ENCODE measurements around the gene IL13.

IL13 gene

DNA sequence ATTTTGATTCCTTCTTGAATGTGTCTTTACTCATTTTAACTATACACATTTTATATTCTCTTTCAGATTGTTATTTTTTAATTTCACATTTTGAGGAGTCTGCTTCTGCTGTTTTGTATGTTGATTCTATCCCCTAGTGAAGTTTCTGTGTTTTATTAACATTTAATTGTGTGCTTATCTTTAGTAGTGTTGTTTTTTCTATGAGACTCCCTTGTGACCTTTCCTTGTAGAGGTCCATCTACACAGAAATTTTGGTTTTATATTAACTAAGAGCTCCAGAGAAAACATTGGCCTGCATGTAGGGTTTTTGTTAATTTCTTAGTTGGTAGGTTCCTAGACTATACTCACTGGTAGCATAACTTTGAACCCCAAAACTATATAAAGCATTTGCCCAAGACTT, 35.4 kb upstream of the IL13 start:
- H3K4me3 ChIP-seq (ENCODE audit: low read depth, low read length) = no peak overlapping the region
- H2BK5ac ChIP-seq (ENCODE audit: low read depth, low read length, poor library complexity) = no peak overlapping the region
- DNase-seq = no peak
- H2BK12ac ChIP-seq (ENCODE audit: low read length) = no peak overlapping the region
- H3K79me1 ChIP-seq (ENCODE audit: low read length) = no peaks in the 10 kb centered on the region
- H2AFZ ChIP-seq (ENCODE audit: insufficient read depth, low read length, poor library complexity) = no peak overlapping the region
- no peak overlapping the region for H3K14ac ChIP-seq (ENCODE audit: low read length)
- no peak overlapping the region for H4K8ac ChIP-seq (ENCODE audit: low read depth, low read length)
- peaks cover 2 to 3% of the 10 kb centered on the region in 2 experiments for H3K36me3 ChIP-seq (ENCODE audit: control insufficient read depth in 1 of 2, insufficient read depth in 2 of 2, low read length in 2 of 2)
- H3K9ac ChIP-seq (ENCODE audit: low read length) = no peak overlapping the region
- no peak overlapping the region for H2BK120ac ChIP-seq (ENCODE audit: insufficient read depth, low read length, poor library complexity)
- no peak overlapping the region for H4K12ac ChIP-seq (ENCODE audit: low read depth, low read length)
- H3K4me2 ChIP-seq (ENCODE audit: low read length) = no peak overlapping the region
- H2AK5ac ChIP-seq (ENCODE audit: low read length) = no peak overlapping the region
- H3K4me1 ChIP-seq (ENCODE audit: control insufficient read depth in 1 of 2, insufficient read depth in 2 of 2, low read length in 2 of 2) = no peaks in the 10 kb centered on the region
- no peak overlapping the region for H3K4ac ChIP-seq (ENCODE audit: low read depth, low read length)
- H3K27me3 ChIP-seq (ENCODE audit: insufficient read depth, low read length) = no peaks in the 10 kb centered on the region
- H3K27ac ChIP-seq (ENCODE audit: low read depth, low read length) = no peak overlapping the region
- H3K79me2 ChIP-seq (ENCODE audit: control insufficient read depth, insufficient read depth, low read length, poor library complexity) = no peaks in the 10 kb centered on the region
- no peak overlapping the region for H3K18ac ChIP-seq (ENCODE audit: low read length)
- H4K91ac ChIP-seq (ENCODE audit: low read depth, low read length) = no peak overlapping the region
- H3K9me3 ChIP-seq (ENCODE audit: insufficient read depth, low read depth, low read length) = no peaks in the 10 kb centered on the region
- H3K23ac ChIP-seq (ENCODE audit: low read length) = no peak overlapping the region

- Histone ChIP-seq H2BK120ac (ENCODE audit: insufficient read depth, low read length, poor library complexity) (no peak overlapping the region), H3K27ac (ENCODE audit: low read depth, low read length) (no peak overlapping the region), H3K79me2 (ENCODE audit: control insufficient read depth, insufficient read depth, low read length, poor library complexity) (no peaks in the 10 kb centered on the region), H2AK5ac (ENCODE audit: low read length) (no peak overlapping the region), H3K14ac (ENCODE audit: low read length) (no peak overlapping the region), H3K36me3 (ENCODE audit: control insufficient read depth in 1 of 2, insufficient read depth in 2 of 2, low read length in 2 of 2) (peaks cover 0 to 3% of the 10 kb centered on the region in 2 experiments), H2BK5ac (ENCODE audit: low read depth, low read length, poor library complexity) (no peak overlapping the region), H3K23ac (ENCODE audit: low read length) (no peak overlapping the region), H3K4me3 (ENCODE audit: low read depth, low read length) (no peak overlapping the region), H3K27me3 (ENCODE audit: insufficient read depth, low read length) (no peaks in the 10 kb centered on the region), H3K9me3 (ENCODE audit: insufficient read depth, low read depth, low read length) (no peaks in the 10 kb centered on the region), H3K4ac (ENCODE audit: low read depth, low read length) (no peak overlapping the region), H3K4me1 (ENCODE audit: control insufficient read depth in 1 of 2, insufficient read depth in 2 of 2, low read length in 2 of 2) (no peaks in the 10 kb centered on the region), H4K91ac (ENCODE audit: low read depth, low read length) (no peak overlapping the region), H3K18ac (ENCODE audit: low read length) (no peak overlapping the region), H2BK12ac (ENCODE audit: low read length) (no peak overlapping the region), H4K8ac (ENCODE audit: low read depth, low read length) (no peak overlapping the region), H4K12ac (ENCODE audit: low read depth, low read length) (no peak overlapping the region), H2AFZ (ENCODE audit: insufficient read depth, low read length, poor library complexity) (no peak overlapping the region), H3K9ac (ENCODE audit: low read length) (no peak overlapping the region), H3K4me2 (ENCODE audit: low read length) (no peak overlapping the region), H3K79me1 (ENCODE audit: low read length) (no peaks in the 10 kb centered on the region)
- DNase-seq = no peak
- WGBS (ENCODE audit: extremely low coverage, insufficient coverage, insufficient read length) = no CpG with 5 or more reads among the region's 2 CpGs
Observed at GRCh38 chr5:132627470-132627869, 30.5 kb upstream of the IL13 start.

- Histone ChIP-seq H2AK5ac (ENCODE audit: low read length) (no peak overlapping the region), H3K9me3 (ENCODE audit: insufficient read depth, low read depth, low read length) (no peaks in the 10 kb centered on the region), H4K8ac (ENCODE audit: low read depth, low read length) (no peak overlapping the region), H3K79me1 (ENCODE audit: low read length) (no peaks in the 10 kb centered on the region), H3K14ac (ENCODE audit: low read length) (no peak overlapping the region), H4K12ac (ENCODE audit: low read depth, low read length) (no peak overlapping the region), H3K36me3 (ENCODE audit: control insufficient read depth in 1 of 2, insufficient read depth in 2 of 2, low read length in 2 of 2) (peaks cover 0 to 3% of the 10 kb centered on the region in 2 experiments), H3K4me2 (ENCODE audit: low read length) (no peak overlapping the region), H3K4ac (ENCODE audit: low read depth, low read length) (no peak overlapping the region), H3K9ac (ENCODE audit: low read length) (no peak overlapping the region), H3K4me1 (ENCODE audit: control insufficient read depth in 1 of 2, insufficient read depth in 2 of 2, low read length in 2 of 2) (no peaks in the 10 kb centered on the region), H3K23ac (ENCODE audit: low read length) (no peak overlapping the region), H2BK120ac (ENCODE audit: insufficient read depth, low read length, poor library complexity) (no peak overlapping the region), H2BK12ac (ENCODE audit: low read length) (no peak overlapping the region), H4K91ac (ENCODE audit: low read depth, low read length) (no peak overlapping the region), H3K27me3 (ENCODE audit: insufficient read depth, low read length) (no peaks in the 10 kb centered on the region), H3K79me2 (ENCODE audit: control insufficient read depth, insufficient read depth, low read length, poor library complexity) (no peaks in the 10 kb centered on the region), H3K4me3 (ENCODE audit: low read depth, low read length) (no peak overlapping the region), H2BK5ac (ENCODE audit: low read depth, low read length, poor library complexity) (no peak overlapping the region), H2AFZ (ENCODE audit: insufficient read depth, low read length, poor library complexity) (no peak overlapping the region), H3K27ac (ENCODE audit: low read depth, low read length) (no peak overlapping the region), H3K18ac (ENCODE audit: low read length) (no peak overlapping the region)
- no CpG with 5 or more reads among the region's 2 CpGs for WGBS (ENCODE audit: extremely low coverage, insufficient coverage, insufficient read length)
- DNase-seq = no peak
Observed at GRCh38 chr5:132628814-132629213, 29.2 kb upstream of the IL13 start.

DNA sequence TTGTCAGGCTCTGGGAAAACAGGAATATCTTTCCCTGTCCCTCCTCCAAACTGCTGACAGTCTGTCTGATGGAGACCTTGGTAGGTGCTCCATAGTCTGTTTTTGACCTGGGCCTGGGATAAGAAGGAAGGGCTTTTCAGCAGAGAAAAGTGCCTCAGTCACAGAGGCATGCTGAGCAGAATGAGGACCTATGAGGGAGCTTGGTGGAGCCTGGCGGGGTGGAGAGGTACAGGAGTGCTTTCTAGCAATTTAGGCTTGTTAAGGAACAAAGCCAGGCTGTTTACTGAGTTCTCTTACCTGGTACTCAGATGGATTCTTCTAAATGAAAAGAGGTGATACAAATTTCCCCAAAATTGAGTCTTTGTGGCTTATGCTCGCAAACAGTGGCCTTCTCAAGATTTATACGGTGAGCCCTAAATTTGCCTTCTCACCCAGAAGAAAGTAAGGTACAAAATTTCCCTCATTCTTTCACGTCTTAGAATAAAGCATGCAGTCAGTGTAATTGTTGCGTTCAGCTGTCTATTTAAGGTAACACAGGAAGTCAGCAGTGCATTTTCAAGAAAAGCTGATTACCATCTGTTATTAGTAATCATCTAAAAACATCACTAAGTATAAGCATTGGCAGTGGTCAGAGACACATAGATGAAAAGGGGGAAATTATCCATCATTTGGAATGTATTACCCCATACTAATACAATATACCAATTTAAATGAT, 28.6 kb upstream of the IL13 start:
- no CpG with 5 or more reads among the region's 5 CpGs for WGBS (ENCODE audit: extremely low coverage, insufficient coverage, insufficient read length)
- H3K27ac ChIP-seq (ENCODE audit: low read depth, low read length) = no peak overlapping the region
- peaks cover 0 to 3% of the 10 kb centered on the region in 2 experiments for H3K36me3 ChIP-seq (ENCODE audit: control insufficient read depth in 1 of 2, insufficient read depth in 2 of 2, low read length in 2 of 2)
- H3K23ac ChIP-seq (ENCODE audit: low read length) = no peak overlapping the region
- no peaks in the 10 kb centered on the region for H3K4me1 ChIP-seq (ENCODE audit: control insufficient read depth in 1 of 2, insufficient read depth in 2 of 2, low read length in 2 of 2)
- H4K8ac ChIP-seq (ENCODE audit: low read depth, low read length) = no peak overlapping the region
- no peak overlapping the region for H3K9ac ChIP-seq (ENCODE audit: low read length)
- H3K9me3 ChIP-seq (ENCODE audit: insufficient read depth, low read depth, low read length) = no peaks in the 10 kb centered on the region
- no peaks in the 10 kb centered on the region for H3K79me1 ChIP-seq (ENCODE audit: low read length)
- no peak overlapping the region for H2BK12ac ChIP-seq (ENCODE audit: low read length)
- no peak overlapping the region for H2AK5ac ChIP-seq (ENCODE audit: low read length)
- H4K91ac ChIP-seq (ENCODE audit: low read depth, low read length) = no peak overlapping the region
- H2BK5ac ChIP-seq (ENCODE audit: low read depth, low read length, poor library complexity) = no peak overlapping the region
- no peaks in the 10 kb centered on the region for H3K79me2 ChIP-seq (ENCODE audit: control insufficient read depth, insufficient read depth, low read length, poor library complexity)
- H2BK120ac ChIP-seq (ENCODE audit: insufficient read depth, low read length, poor library complexity) = no peak overlapping the region
- no peak overlapping the region for H4K12ac ChIP-seq (ENCODE audit: low read depth, low read length)
- no peak overlapping the region for H3K4me3 ChIP-seq (ENCODE audit: low read depth, low read length)
- no peak overlapping the region for H3K18ac ChIP-seq (ENCODE audit: low read length)
- H3K4me2 ChIP-seq (ENCODE audit: low read length) = no peak overlapping the region
- no peak for DNase-seq
- no peaks in the 10 kb centered on the region for H3K27me3 ChIP-seq (ENCODE audit: insufficient read depth, low read length)
- no peak overlapping the region for H3K4ac ChIP-seq (ENCODE audit: low read depth, low read length)
- H3K14ac ChIP-seq (ENCODE audit: low read length) = no peak overlapping the region
- H2AFZ ChIP-seq (ENCODE audit: insufficient read depth, low read length, poor library complexity) = no peak overlapping the region
